Erythroblast (primary cell): Measurements from ENCODE around the gene PTPN22.

Source experiments
- GATA1 ChIP-seq: IDR thresholded peaks from 2 replicates; pipeline ENCODE4 v1.6.1; 2011; ENCODE audit warnings: low read depth, mild to moderate bottlenecking, control low read depth, low read length, moderate library complexity
- POLR2A ChIP-seq: IDR thresholded peaks from 2 replicates; pipeline ENCODE4 v1.6.1; 2011; ENCODE audit warnings: mild to moderate bottlenecking, low read length

GRCh38 chr1:113797472-113797871, 74.0 kb downstream of the PTPN22 start:
- no peak for TF ChIP-seq POLR2A
- no peak for TF ChIP-seq GATA1
